GM12865 (cell line): ENCODE measurements around the gene IRF9.

Experiments used
- DNase-seq: peaks from one replicate; pipeline ENCODE4 v3.0.0; 2010; ENCODE audit warnings: low read depth
- H3K4me3 ChIP-seq: 2 replicates; pipeline ENCODE4 v1.5.1; 2011; ENCODE audit warnings: mild to moderate bottlenecking, low read depth, low read length, control low read depth
- CTCF ChIP-seq: IDR thresholded peaks from 2 replicates; pipeline ENCODE4 v1.5.1; 2011; ENCODE audit warnings: low read length, control low read depth, low read depth, inconsistent platforms; ENCODE audit not compliant: insufficient read depth; ENCODE audit errors: missing control alignments

The IRF9 gene

GRCh38 chr14:24160850-24161804, at the start of gene IRF9:
Gene IRF9, plus strand, starts transcription at chr14:24161265. Its CDS starts 880 bp downstream, at chr14:24162145.
- peak within 1 kb of the TSS; percentile 97 for H3K4me3 ChIP-seq
- DNase-seq, result peak; percentile 98
- peak; percentile 92 for TF ChIP-seq CTCF

- no peak for DNase-seq
- H3K4me3 ChIP-seq, result peak overlapping the region; percentile 89
- TF ChIP-seq CTCF, result no peak
These were observed 47.7 kb upstream of the IRF9 start for GRCh38 chr14:24113379-24113800.

GRCh38 chr14:24113801-24114531, 47.1 kb upstream of the IRF9 start:
- peak overlapping the region; percentile 89 for H3K4me3 ChIP-seq
- DNase-seq, result peak; percentile 95
- no peak for TF ChIP-seq CTCF

GRCh38 chr14:24114532-24115421, 46.3 kb upstream of the IRF9 start, which contains the start of the genes DCAF11 and NRL:
Gene DCAF11, plus strand, starts transcription at chr14:24114777. Its CDS starts 818 bp downstream, at chr14:24115595.
Gene NRL, minus strand, starts transcription at chr14:24114949. Its CDS starts 32,101 bp downstream, at chr14:24082848.
- peak; percentile 100 for DNase-seq
- TF ChIP-seq CTCF, result no peak
- peak within 1 kb of the TSS; percentile 90 for H3K4me3 ChIP-seq

GRCh38 chr14:24115422-24116127, 45.5 kb upstream of the IRF9 start:
- DNase-seq, result no peak
- TF ChIP-seq CTCF, result no peak
- peak overlapping the region; percentile 90 for H3K4me3 ChIP-seq
